Nephron (organoid): ENCODE results near the gene SLC9A9.

Experiments
- H3K27ac Mint-ChIP-seq, 3 experiments: 2 replicates each; pipeline ENCODE4 v1.8.0; 2020; ENCODE audit warnings: mixed read lengths in 3 of 3, mild to moderate bottlenecking in 2 of 3, moderate library complexity in 1 of 3
- H3K27me3 Mint-ChIP-seq: 2 replicates; pipeline ENCODE4 v1.8.0; 2021; ENCODE audit warnings: low read depth, mild to moderate bottlenecking, moderate library complexity, mixed read lengths
- H3K36me3 Mint-ChIP-seq: 2 replicates; pipeline ENCODE4 v1.8.0; 2020; ENCODE audit warnings: low read depth, mixed read lengths
- H3K4me1 Mint-ChIP-seq: 2 replicates; pipeline ENCODE4 v1.8.0; 2020; ENCODE audit warnings: mixed read lengths
- H3K4me3 Mint-ChIP-seq, 3 experiments: 2 replicates each; pipeline ENCODE4 v1.8.0; 2020; ENCODE audit warnings: mild to moderate bottlenecking in 3 of 3, mixed read lengths in 3 of 3, moderate library complexity in 2 of 3
- H3K9me3 Mint-ChIP-seq: 2 replicates; pipeline ENCODE4 v1.8.0; 2020; ENCODE audit warnings: mixed read lengths
- TF ChIP-seq, protein P1 (sequence below), 3 experiments: fragments of 200-600 bp; sonication (generic); IDR thresholded peaks; one replicate each; pipeline ENCODE4 v1.5.0; 2021; ENCODE audit warnings: antibody characterized with exemption in 3 of 3; ENCODE audit not compliant: unreplicated experiment in 3 of 3

The SLC9A9 gene

DNA sequence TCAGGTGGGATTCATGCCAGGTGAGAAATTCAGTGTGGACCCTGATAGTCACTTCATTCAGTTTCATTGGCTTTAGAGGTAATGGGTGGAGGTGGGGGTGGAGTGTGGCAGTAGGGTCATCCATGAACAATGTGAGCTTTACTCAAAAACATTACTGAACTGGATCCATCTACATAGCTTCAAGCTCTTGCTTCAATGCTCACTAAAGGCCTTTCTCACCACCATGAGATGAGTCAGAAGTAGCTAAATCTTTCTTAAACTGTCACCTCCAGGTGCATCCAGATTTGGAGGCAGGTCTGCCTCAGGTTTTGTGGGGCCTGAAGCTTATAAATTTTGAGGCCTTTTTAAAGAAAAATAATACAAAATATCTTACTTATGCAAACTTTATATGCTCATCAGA is 365.1 kb downstream of the SLC9A9 start:
- H3K4me3 Mint-ChIP-seq: no peak overlapping the region
- peaks cover 4% of the 10 kb centered on the region for H3K27me3 Mint-ChIP-seq
- peak overlapping the region in 1 of 3 experiments; percentile 78 for H3K27ac Mint-ChIP-seq
- H3K36me3 Mint-ChIP-seq: no peaks in the 10 kb centered on the region
- no peaks in the 10 kb centered on the region for H3K9me3 Mint-ChIP-seq
- peaks cover 6% of the 10 kb centered on the region for H3K4me1 Mint-ChIP-seq
- TF ChIP-seq, protein P1, sequence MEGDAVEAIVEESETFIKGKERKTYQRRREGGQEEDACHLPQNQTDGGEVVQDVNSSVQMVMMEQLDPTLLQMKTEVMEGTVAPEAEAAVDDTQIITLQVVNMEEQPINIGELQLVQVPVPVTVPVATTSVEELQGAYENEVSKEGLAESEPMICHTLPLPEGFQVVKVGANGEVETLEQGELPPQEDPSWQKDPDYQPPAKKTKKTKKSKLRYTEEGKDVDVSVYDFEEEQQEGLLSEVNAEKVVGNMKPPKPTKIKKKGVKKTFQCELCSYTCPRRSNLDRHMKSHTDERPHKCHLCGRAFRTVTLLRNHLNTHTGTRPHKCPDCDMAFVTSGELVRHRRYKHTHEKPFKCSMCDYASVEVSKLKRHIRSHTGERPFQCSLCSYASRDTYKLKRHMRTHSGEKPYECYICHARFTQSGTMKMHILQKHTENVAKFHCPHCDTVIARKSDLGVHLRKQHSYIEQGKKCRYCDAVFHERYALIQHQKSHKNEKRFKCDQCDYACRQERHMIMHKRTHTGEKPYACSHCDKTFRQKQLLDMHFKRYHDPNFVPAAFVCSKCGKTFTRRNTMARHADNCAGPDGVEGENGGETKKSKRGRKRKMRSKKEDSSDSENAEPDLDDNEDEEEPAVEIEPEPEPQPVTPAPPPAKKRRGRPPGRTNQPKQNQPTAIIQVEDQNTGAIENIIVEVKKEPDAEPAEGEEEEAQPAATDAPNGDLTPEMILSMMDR (IDR thresholded peaks at IDR 0.05; ENCODE audit: unreplicated experiment in 3 of 3): no peak

DNA sequence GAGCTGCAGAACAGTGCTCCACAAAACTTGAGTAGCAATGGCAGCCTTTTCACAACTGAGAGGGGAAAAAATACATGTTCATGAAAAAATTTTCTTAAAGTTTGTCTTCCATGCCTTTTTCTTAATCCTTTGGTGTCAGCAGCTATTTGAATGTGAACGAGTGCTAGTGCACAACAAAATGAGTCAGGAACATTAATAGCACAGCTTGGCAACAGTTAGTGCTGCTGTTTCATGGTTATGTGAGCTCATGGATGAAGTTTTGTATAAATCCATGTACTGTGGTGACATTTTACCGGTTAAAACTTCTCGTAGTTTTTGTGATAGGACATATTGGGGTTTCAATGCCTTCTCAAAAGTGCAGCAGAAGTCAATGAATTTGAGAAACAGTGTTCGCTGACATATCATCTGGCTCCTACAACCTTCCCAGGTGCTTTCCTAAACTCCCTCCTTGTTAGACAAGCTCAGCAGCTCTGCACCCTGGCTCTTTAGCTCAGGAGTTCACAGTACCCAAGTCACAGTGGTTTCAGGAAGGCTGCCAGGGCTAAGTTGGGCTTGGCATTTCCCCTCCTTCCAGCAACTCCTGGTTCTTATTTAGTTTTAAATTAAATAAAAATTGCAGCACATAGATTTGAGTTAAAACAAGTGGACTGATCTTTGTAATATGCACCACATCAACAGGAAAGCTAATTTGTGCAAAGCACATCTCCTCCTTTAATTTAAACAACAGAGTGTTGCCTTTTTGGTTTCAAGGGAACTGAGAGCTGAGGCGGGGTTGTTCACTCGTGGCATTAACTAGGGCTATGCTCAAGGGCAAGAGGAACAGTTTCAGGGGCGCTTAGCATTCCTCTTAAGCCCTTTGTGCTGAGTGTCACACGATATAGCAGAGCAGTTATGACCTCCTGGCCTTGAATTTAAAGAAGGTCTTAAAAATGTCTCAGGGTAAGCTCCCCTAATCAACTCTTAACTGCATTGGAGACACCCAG is 365.9 kb downstream of the SLC9A9 start:
- peaks cover 4% of the 10 kb centered on the region for H3K27me3 Mint-ChIP-seq
- H3K36me3 Mint-ChIP-seq: no peaks in the 10 kb centered on the region
- peak overlapping the region in 2 of 3 experiments; percentile 47 to 78 for H3K27ac Mint-ChIP-seq
- H3K4me1 Mint-ChIP-seq: peaks cover 6% of the 10 kb centered on the region
- TF ChIP-seq, protein P1 (IDR thresholded peaks at IDR 0.05; ENCODE audit: unreplicated experiment in 3 of 3): no peak
- H3K9me3 Mint-ChIP-seq: no peaks in the 10 kb centered on the region
- H3K4me3 Mint-ChIP-seq: no peak overlapping the region

DNA sequence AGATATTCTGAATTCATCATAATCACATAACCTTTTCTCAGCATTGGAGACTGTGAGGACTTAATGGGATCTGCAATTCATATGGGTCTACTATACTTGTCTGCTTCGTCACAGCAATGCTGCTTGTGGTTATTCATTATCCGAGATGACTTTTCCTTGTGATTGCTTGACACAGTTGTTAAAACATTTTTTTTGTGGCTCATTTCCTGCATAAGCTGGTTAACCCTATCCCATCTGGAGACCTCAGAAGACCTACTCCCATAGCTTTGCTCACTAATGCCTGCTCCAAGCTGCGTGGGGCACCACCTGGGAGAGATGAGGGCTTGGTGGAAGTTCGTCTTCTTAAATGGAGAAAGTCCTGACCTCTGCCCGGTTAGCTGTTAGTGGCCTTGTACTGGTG is 367.9 kb downstream of the SLC9A9 start:
- TF ChIP-seq, protein P1 (IDR thresholded peaks at IDR 0.05; ENCODE audit: unreplicated experiment in 3 of 3): no peak
- Mint-ChIP-seq H3K9me3 (no peaks in the 10 kb centered on the region), H3K27ac (peak overlapping the region; percentile 68 to 86 (median 80)), H3K36me3 (no peaks in the 10 kb centered on the region), H3K27me3 (peaks cover 4% of the 10 kb centered on the region), H3K4me1 (peaks cover 6% of the 10 kb centered on the region), H3K4me3 (no peak overlapping the region)

DNA sequence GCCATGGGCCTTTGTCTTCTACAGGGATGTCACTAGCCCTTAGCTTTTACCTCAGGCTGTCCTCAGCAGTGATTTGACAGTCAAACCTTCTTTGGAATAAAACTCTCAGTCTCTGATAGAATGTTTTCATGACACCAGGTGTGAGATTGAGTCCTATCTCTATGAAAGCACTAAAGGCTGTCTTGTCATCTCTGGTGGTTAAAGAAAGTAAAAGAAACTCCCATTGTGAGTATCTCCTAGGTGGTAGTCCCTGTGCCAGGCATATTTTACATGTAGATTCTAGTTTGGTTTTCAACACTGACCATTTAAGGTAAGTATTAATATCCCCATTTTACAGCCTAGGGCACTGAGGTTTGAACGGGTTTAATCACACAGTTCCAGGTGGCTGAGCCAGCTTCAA is 368.5 kb downstream of the SLC9A9 start:
- H3K36me3 Mint-ChIP-seq: no peaks in the 10 kb centered on the region
- peaks cover 4% of the 10 kb centered on the region for H3K27me3 Mint-ChIP-seq
- H3K9me3 Mint-ChIP-seq: no peaks in the 10 kb centered on the region
- no peak overlapping the region for H3K4me3 Mint-ChIP-seq
- H3K4me1 Mint-ChIP-seq: peaks cover 6% of the 10 kb centered on the region
- TF ChIP-seq, protein P1 (IDR thresholded peaks at IDR 0.05; ENCODE audit: unreplicated experiment in 3 of 3): no peak
- peak overlapping the region; percentile 68 to 86 (median 80) for H3K27ac Mint-ChIP-seq

DNA sequence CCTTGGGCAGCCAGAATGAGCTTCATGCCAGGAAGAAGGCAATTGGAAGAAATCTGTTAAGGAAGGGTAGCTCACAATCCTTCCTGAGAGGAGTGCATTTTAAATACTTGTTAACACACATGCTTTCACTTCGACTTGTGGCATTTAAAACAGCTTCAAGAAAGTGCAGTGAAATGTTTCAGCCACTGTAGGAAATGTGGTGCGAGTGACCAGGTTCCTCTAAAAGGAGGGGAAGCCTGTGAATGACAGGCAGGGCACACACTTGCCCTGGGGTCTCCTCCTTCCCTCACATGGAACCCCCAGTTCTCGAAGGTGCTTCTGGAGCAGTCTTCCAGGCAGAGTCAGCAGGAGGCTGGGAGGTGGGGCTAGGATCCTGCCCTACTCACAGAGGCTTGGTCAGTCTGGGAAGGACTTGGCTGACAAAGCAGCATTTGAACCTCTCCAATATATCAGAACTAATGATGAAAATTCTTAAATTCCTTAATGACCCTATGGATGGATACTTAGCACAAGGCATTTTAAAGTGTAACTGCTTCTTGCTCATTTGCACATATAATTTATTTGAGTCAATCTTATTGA is 370.1 kb downstream of the SLC9A9 start:
- Mint-ChIP-seq H3K27ac (peak overlapping the region; percentile 54 to 92 (median 89)), H3K36me3 (no peaks in the 10 kb centered on the region), H3K4me1 (peaks cover 6% of the 10 kb centered on the region), H3K9me3 (no peaks in the 10 kb centered on the region), H3K4me3 (no peak overlapping the region), H3K27me3 (no peaks in the 10 kb centered on the region)
- TF ChIP-seq, protein P1 (IDR thresholded peaks at IDR 0.05; ENCODE audit: unreplicated experiment in 3 of 3): no peak
